SK-N-SH (cell line): ENCODE measurements around the gene C10orf67. TPM values are rescaled to one million over a fixed set of nuclear protein-coding genes. Genes with fewer than 3 reads are reported as not detected.
A peak's percentile ranks its signal among the peaks of the same experiment; 100 is the strongest.

ENCODE experiments used
- CTCF ChIA-PET: fragments of 300-600, 350-600 bp; formaldehyde crosslinking; extraction: SDS; loops from one replicate; lab custom pipeline; 2021; lab: Yijun Ruan, JAX
- POLR2A ChIA-PET: fragments of 350-600 bp; sonication (Branson Sonifier 250); formaldehyde crosslinking; extraction: SDS; loops from one replicate; lab custom pipeline; 2020; ENCODE audit warnings: antibody characterized with exemption, inconsistent platforms; lab: Yijun Ruan, JAX
- DNase-seq: peaks from one replicate; pipeline ENCODE4 v3.0.0; 2012
- H2AFZ ChIP-seq: fragments of 200-600 bp; sonication (generic); 2 replicates; pipeline ENCODE4 v1.8.1; 2016; ENCODE audit warnings: antibody characterized with exemption, mild to moderate bottlenecking, low read depth
- H3F3A ChIP-seq: fragments of 200-600 bp; sonication (generic); replicated peaks from 2 replicates; pipeline ENCODE3; 2016; ENCODE audit warnings: antibody characterized with exemption, mild to moderate bottlenecking; ENCODE audit not compliant: insufficient read depth
- H3K27ac ChIP-seq, 2 experiments: fragments of 200-500 bp in 1 of 2; fragments of 200-600 bp in 1 of 2; sonication (Bioruptor generic) in 1 of 2; sonication (generic), shearing (Covaris generic) in 1 of 2; 2 replicates each; pipeline versions ENCODE4 v1.5.1 to v1.6.1; 2014 to 2016; ENCODE audit warnings: low read depth in 2 of 2, inconsistent platforms in 1 of 2, low read length in 1 of 2, mild to moderate bottlenecking in 1 of 2, mixed read lengths in 1 of 2
- H3K27me3 ChIP-seq: fragments of 200-600 bp; sonication (generic), shearing (Covaris generic); 2 replicates; pipeline ENCODE4 v1.6.1; 2016; ENCODE audit warnings: mixed run types; ENCODE audit not compliant: insufficient read depth
- H3K36me3 ChIP-seq, 2 experiments: fragments of 200-500 bp in 1 of 2; fragments of 200-600 bp in 1 of 2; sonication (Bioruptor generic) in 1 of 2; sonication (generic) in 1 of 2; replicated peaks in 1 of 2; 2 replicates each; pipeline versions ENCODE3 to v1.5.1; 2014 to 2016; ENCODE audit warnings: low read length in 1 of 2, mild to moderate bottlenecking in 1 of 2; ENCODE audit not compliant: insufficient read depth in 2 of 2, control insufficient read depth in 1 of 2
- H3K4me1 ChIP-seq, 2 experiments: fragments of 200-500 bp in 1 of 2; fragments of 200-600 bp in 1 of 2; sonication (Bioruptor generic) in 1 of 2; sonication (generic), shearing (Covaris generic) in 1 of 2; 2 replicates each; pipeline versions ENCODE4 v1.5.1 to v1.6.1; 2014 to 2016; ENCODE audit warnings: low read depth in 1 of 2, low read length in 1 of 2, mixed run types in 1 of 2; ENCODE audit not compliant: insufficient read depth in 2 of 2, control insufficient read depth in 1 of 2
- H3K4me2 ChIP-seq: fragments of 200-600 bp; sonication (generic), shearing (Covaris generic); 2 replicates; pipeline ENCODE4 v1.6.1; 2017; ENCODE audit warnings: mixed run types
- H3K4me3 ChIP-seq, 2 experiments: fragments of 200-500 bp in 1 of 2; fragments of 200-600 bp in 1 of 2; sonication (Bioruptor generic) in 1 of 2; sonication (generic), shearing (Covaris generic) in 1 of 2; 2 replicates each; pipeline versions ENCODE4 v1.5.1 to v1.8.1; 2014 to 2016; ENCODE audit warnings: low read depth in 2 of 2, inconsistent platforms in 1 of 2, low read length in 1 of 2, mild to moderate bottlenecking in 1 of 2, mixed read lengths in 1 of 2, moderate library complexity in 1 of 2
- H3K79me2 ChIP-seq: fragments of 200-600 bp; sonication (generic); 2 replicates; pipeline ENCODE4 v1.8.1; 2017; ENCODE audit warnings: mild to moderate bottlenecking; ENCODE audit not compliant: insufficient read depth
- H3K9ac ChIP-seq: fragments of 200-600 bp; sonication (generic); 2 replicates; pipeline ENCODE4 v1.6.1; 2017; ENCODE audit warnings: mixed run types
- H3K9me2 ChIP-seq: fragments of 200-600 bp; sonication (generic); 2 replicates; pipeline ENCODE4 v1.6.1; 2017; ENCODE audit warnings: mixed run types
- H3K9me3 ChIP-seq: fragments of 200-600 bp; sonication (generic); 2 replicates; pipeline ENCODE4 v1.6.1; 2017; ENCODE audit warnings: mixed run types, mild to moderate bottlenecking, moderate library complexity
- H4K20me1 ChIP-seq: fragments of 200-600 bp; sonication (generic); 2 replicates; pipeline ENCODE4 v1.6.1; 2017; ENCODE audit warnings: mild to moderate bottlenecking, mixed run types; ENCODE audit not compliant: insufficient read depth
- ELF1 ChIP-seq: IDR thresholded peaks from 2 replicates; pipeline ENCODE4 v1.4.0; 2012
- EP300 ChIP-seq, 2 experiments: IDR thresholded peaks; 2 replicates each; pipeline versions ENCODE4 v1.4.0 to v1.6.1; 2012; ENCODE audit warnings: borderline replicate concordance in 1 of 2, low read depth in 1 of 2, low read length in 1 of 2
- EZH2phosphoT487 ChIP-seq: fragments of 200-600 bp; sonication (generic); IDR thresholded peaks from 2 replicates; pipeline ENCODE4 v1.6.1; 2017; ENCODE audit warnings: low read depth, mixed run types, mild to moderate bottlenecking, antibody characterized with exemption, moderate library complexity, borderline replicate concordance
- FOSL2 ChIP-seq: IDR thresholded peaks from 2 replicates; pipeline ENCODE4 v1.4.0; 2012; ENCODE audit warnings: low read depth, mild to moderate bottlenecking, moderate library complexity, borderline replicate concordance
- FOXJ3 ChIP-seq: sonication (generic); formaldehyde crosslinking; IDR thresholded peaks from 2 replicates; pipeline ENCODE4 v1.5.1; 2020; ENCODE audit warnings: mild to moderate bottlenecking, missing genetic modification reagents
- FOXM1 ChIP-seq: IDR thresholded peaks from 2 replicates; pipeline ENCODE4 v1.4.0; 2012; ENCODE audit warnings: low read depth, mild to moderate bottlenecking
- GABPA ChIP-seq: IDR thresholded peaks from 2 replicates; pipeline ENCODE4 v1.4.0; 2012; ENCODE audit warnings: low read depth, mild to moderate bottlenecking
- GATA2 ChIP-seq: sonication (generic); formaldehyde crosslinking; IDR thresholded peaks from 2 replicates; pipeline ENCODE4 v1.5.0; 2020; ENCODE audit warnings: mild to moderate bottlenecking, missing genetic modification reagents
- IRF3 ChIP-seq: fragments of 150-350 bp; IDR thresholded peaks from 2 replicates; pipeline ENCODE4 v1.6.1; 2016; ENCODE audit warnings: mild to moderate bottlenecking, low read depth, low read length
- JUND ChIP-seq: IDR thresholded peaks from 2 replicates; pipeline ENCODE4 v1.4.0; 2012
- MAX ChIP-seq: IDR thresholded peaks from 2 replicates; pipeline ENCODE4 v1.4.0; 2012; ENCODE audit warnings: low read depth
- MXI1 ChIP-seq: IDR thresholded peaks from 2 replicates; pipeline ENCODE4 v1.6.1; 2012; ENCODE audit warnings: mild to moderate bottlenecking, low read depth, low read length, improper control_type of control experiment
- NFIC ChIP-seq: IDR thresholded peaks from 2 replicates; pipeline ENCODE4 v1.4.0; 2012; ENCODE audit warnings: borderline replicate concordance
- NRF1 ChIP-seq: IDR thresholded peaks from 2 replicates; pipeline ENCODE4 v1.6.1; 2012; ENCODE audit warnings: low read depth, mild to moderate bottlenecking, low read length
- PBX3 ChIP-seq: IDR thresholded peaks from 2 replicates; pipeline ENCODE4; 2012
- POLR2AphosphoS5 ChIP-seq: IDR thresholded peaks from 2 replicates; pipeline ENCODE4 v1.6.1; 2012; ENCODE audit warnings: low read depth, low read length
- RAD21 ChIP-seq: IDR thresholded peaks from 2 replicates; pipeline ENCODE4 v1.6.1; 2012; ENCODE audit warnings: mild to moderate bottlenecking, low read length
- RCOR1 ChIP-seq: fragments of 150-350 bp; IDR thresholded peaks from 2 replicates; pipeline ENCODE4 v1.6.1; 2017; ENCODE audit warnings: antibody characterized with exemption, low read length
- RFX5 ChIP-seq: IDR thresholded peaks from 2 replicates; pipeline ENCODE4 v1.6.1; 2012; ENCODE audit warnings: mild to moderate bottlenecking, improper control_type of control experiment, low read length
- RXRA ChIP-seq: IDR thresholded peaks from 2 replicates; pipeline ENCODE4 v1.4.0; 2012; ENCODE audit warnings: low read depth, mild to moderate bottlenecking, borderline replicate concordance
- SMC3 ChIP-seq: IDR thresholded peaks from 2 replicates; pipeline ENCODE4 v1.6.1; 2012; ENCODE audit warnings: low read depth, low read length, improper control_type of control experiment
- TCF12 ChIP-seq: IDR thresholded peaks from 2 replicates; pipeline ENCODE4 v1.4.0; 2012
- TEAD4 ChIP-seq: IDR thresholded peaks from 2 replicates; pipeline ENCODE4 v1.4.0; 2012; ENCODE audit warnings: mild to moderate bottlenecking, borderline replicate concordance; ENCODE audit not compliant: insufficient read depth
- YY1 ChIP-seq: IDR thresholded peaks from 2 replicates; pipeline ENCODE4 v1.4.0; 2012; ENCODE audit warnings: low read depth, mild to moderate bottlenecking
- ZBTB33 ChIP-seq: IDR thresholded peaks from 2 replicates; pipeline ENCODE4 v1.4.0; 2012; ENCODE audit warnings: low read depth, borderline replicate concordance
- WGBS: methylation state at CpG from one replicate; pipeline ENCODE4 v1.1.6; 2017; ENCODE audit warnings: low lambda C conversion rate; 5-methylcytosine and 5-hydroxymethylcytosine counted together
- polyA plus RNA-seq, 3 experiments: library from polyadenylated mRNA; depleted of rRNA; stranded (reverse); fragments of >200 nt; gene quantifications; 2 replicates each; pipeline ENCODE4 v1.2.3, GENCODE V29; 2012
- TF ChIP-seq, protein P1 (sequence below): IDR thresholded peaks from 2 replicates; pipeline ENCODE4 v1.4.0; 2012; ENCODE audit warnings: low read depth, borderline replicate concordance
- TF ChIP-seq, protein P2 (sequence below): fragments of 150-350 bp; IDR thresholded peaks from 2 replicates; pipeline ENCODE4 v1.6.1; 2017; ENCODE audit warnings: antibody characterized with exemption, low read length, low read depth, borderline replicate concordance
- TF ChIP-seq, protein P3 (sequence below): fragments of 200-600 bp; sonication (generic); IDR thresholded peaks from 2 replicates; pipeline ENCODE4 v1.6.1; 2017; ENCODE audit warnings: antibody characterized with exemption, mild to moderate bottlenecking, moderate library complexity

Gene C10orf67
- polyA plus RNA-seq, 1 of the 3 experiments (the other 2 are of a cell fraction): 0.97 TPM

DNA sequence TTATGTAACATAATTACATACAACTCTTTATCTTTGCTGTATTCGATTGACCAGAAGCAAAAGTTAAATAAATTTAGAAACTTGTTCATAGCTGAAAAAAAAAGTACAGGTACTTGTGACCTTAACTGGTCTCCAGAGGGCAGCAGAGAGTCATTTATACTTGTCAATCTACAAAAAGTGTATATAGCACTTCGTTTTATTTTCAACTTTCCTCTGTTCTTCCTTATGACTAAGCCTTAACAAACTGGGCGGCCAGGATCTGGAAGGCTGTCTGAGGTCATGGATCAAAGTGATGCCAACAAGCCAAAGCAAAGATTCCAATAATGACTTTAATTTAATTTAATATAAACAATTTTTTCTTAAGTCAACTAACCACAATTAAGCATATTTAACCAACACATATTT lies 29.8 kb downstream of the C10orf67 start:
- H3F3A ChIP-seq: no peaks in the 10 kb centered on the region
- H4K20me1 ChIP-seq: no peaks in the 10 kb centered on the region
- H3K27me3 ChIP-seq: no peaks in the 10 kb centered on the region
- H3K9ac ChIP-seq: no peak overlapping the region
- no peaks in the 10 kb centered on the region for H3K9me2 ChIP-seq
- H2AFZ ChIP-seq: 0 out of 2 replicates have a peak overlapping the region, but pooled peaks have one; percentile 36
- DNase-seq: peak; percentile 48
- 0% methylated on average over 3 of the region's 3 CpGs for WGBS
- H3K4me3 ChIP-seq: no peak overlapping the region
- H3K36me3 ChIP-seq: no peaks in the 10 kb centered on the region
- no peaks in the 10 kb centered on the region for H3K79me2 ChIP-seq
- ChIA-PET CTCF (interaction anchor here (0.6 to 13.5 kb wide), 54 partner anchors 8 to 1206 kb away, joined by 3 to 183 read pairs (median 4); partner anchors contain the start of gene C10orf67), POLR2A (no interaction called here)
- peaks cover 2 to 6% of the 10 kb centered on the region in 2 experiments; a peak in 2 of 4 replicates for H3K4me1 ChIP-seq
- no peaks in the 10 kb centered on the region; the same call in 1 of the 2 replicates for H3K9me3 ChIP-seq
- no peak overlapping the region for H3K4me2 ChIP-seq
- no peak overlapping the region for H3K27ac ChIP-seq
- TF ChIP-seq, protein P1, sequence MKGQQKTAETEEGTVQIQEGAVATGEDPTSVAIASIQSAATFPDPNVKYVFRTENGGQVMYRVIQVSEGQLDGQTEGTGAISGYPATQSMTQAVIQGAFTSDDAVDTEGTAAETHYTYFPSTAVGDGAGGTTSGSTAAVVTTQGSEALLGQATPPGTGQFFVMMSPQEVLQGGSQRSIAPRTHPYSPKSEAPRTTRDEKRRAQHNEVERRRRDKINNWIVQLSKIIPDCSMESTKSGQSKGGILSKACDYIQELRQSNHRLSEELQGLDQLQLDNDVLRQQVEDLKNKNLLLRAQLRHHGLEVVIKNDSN: no peak
- peak; percentile 46; the same call in 1 of the 2 replicates for TF ChIP-seq TCF12
- no peak for TF ChIP-seq FOXJ3 (CRISPR knock-in tag)
- peak; percentile 20; the same call in 1 of the 2 replicates for TF ChIP-seq JUND
- no peak for TF ChIP-seq TEAD4
- TF ChIP-seq GABPA: no peak
- TF ChIP-seq, protein P2, sequence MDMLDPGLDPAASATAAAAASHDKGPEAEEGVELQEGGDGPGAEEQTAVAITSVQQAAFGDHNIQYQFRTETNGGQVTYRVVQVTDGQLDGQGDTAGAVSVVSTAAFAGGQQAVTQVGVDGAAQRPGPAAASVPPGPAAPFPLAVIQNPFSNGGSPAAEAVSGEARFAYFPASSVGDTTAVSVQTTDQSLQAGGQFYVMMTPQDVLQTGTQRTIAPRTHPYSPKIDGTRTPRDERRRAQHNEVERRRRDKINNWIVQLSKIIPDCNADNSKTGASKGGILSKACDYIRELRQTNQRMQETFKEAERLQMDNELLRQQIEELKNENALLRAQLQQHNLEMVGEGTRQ: no peak
- TF ChIP-seq SMC3: peak; percentile 86
- peak; percentile 41; the same call in 1 of the 2 replicates for TF ChIP-seq FOSL2
- 0 out of 2 replicates have a peak, but pooled peaks have one; percentile 51 for TF ChIP-seq NFIC
- TF ChIP-seq NRF1: no peak
- TF ChIP-seq RCOR1: no peak
- TF ChIP-seq ELF1: no peak
- TF ChIP-seq, protein P3, sequence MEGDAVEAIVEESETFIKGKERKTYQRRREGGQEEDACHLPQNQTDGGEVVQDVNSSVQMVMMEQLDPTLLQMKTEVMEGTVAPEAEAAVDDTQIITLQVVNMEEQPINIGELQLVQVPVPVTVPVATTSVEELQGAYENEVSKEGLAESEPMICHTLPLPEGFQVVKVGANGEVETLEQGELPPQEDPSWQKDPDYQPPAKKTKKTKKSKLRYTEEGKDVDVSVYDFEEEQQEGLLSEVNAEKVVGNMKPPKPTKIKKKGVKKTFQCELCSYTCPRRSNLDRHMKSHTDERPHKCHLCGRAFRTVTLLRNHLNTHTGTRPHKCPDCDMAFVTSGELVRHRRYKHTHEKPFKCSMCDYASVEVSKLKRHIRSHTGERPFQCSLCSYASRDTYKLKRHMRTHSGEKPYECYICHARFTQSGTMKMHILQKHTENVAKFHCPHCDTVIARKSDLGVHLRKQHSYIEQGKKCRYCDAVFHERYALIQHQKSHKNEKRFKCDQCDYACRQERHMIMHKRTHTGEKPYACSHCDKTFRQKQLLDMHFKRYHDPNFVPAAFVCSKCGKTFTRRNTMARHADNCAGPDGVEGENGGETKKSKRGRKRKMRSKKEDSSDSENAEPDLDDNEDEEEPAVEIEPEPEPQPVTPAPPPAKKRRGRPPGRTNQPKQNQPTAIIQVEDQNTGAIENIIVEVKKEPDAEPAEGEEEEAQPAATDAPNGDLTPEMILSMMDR: peak; percentile 85
- TF ChIP-seq RAD21: peak; percentile 91
- 0 out of 2 replicates have a peak, but pooled peaks have one; percentile 35 for TF ChIP-seq RXRA
- TF ChIP-seq GATA2 (CRISPR knock-in tag): no peak
- no peak for TF ChIP-seq MXI1
- no peak for TF ChIP-seq FOXM1
- TF ChIP-seq EP300 (IDR thresholded peaks at IDR 0.05; ENCODE audit: borderline replicate concordance in 1 of 2, low read depth in 1 of 2, low read length in 1 of 2): peak in 1 of 2 experiments; percentile 40; a peak in 1 of 4 replicates
- no peak for TF ChIP-seq RFX5
- no peak for TF ChIP-seq EZH2phosphoT487
- TF ChIP-seq PBX3: peak; percentile 39; the same call in 1 of the 2 replicates
- TF ChIP-seq IRF3: no peak
- TF ChIP-seq MAX: peak; percentile 20; the same call in 1 of the 2 replicates
- no peak for TF ChIP-seq ZBTB33
- no peak for TF ChIP-seq YY1
- TF ChIP-seq POLR2AphosphoS5: no peak
